H9 (cell line): Measurements from ENCODE around the gene TXNDC17. TPM values are rescaled to one million over a fixed set of nuclear protein-coding genes. Genes with fewer than 3 reads are reported as not detected.

Experiments
- DNase-seq: peaks from one replicate; pipeline ENCODE4 v3.0.0-alpha.2; 2017
- H2AFZ ChIP-seq: one replicate; pipeline ENCODE4 v1.6.1; 2013; ENCODE audit warnings: mild to moderate bottlenecking, low read length, control low read depth, moderate library complexity
- H2AK5ac ChIP-seq: 2 replicates; pipeline ENCODE4 v1.6.1; 2013; ENCODE audit warnings: low read length, control low read depth, mixed read lengths; ENCODE audit not compliant: insufficient read length
- H2BK120ac ChIP-seq: one replicate; pipeline ENCODE4 v1.6.1; 2013; ENCODE audit warnings: low read depth, mild to moderate bottlenecking, low read length, control low read depth, inconsistent platforms; ENCODE audit not compliant: poor library complexity, severe bottlenecking
- H2BK12ac ChIP-seq: 2 replicates; pipeline ENCODE4 v1.6.1; 2013; ENCODE audit warnings: low read length, control low read depth, mixed read lengths, low read depth; ENCODE audit not compliant: insufficient read length
- H2BK15ac ChIP-seq: 2 replicates; pipeline ENCODE4 v1.6.1; 2013; ENCODE audit warnings: low read depth, low read length, control low read depth
- H2BK20ac ChIP-seq: one replicate; pipeline ENCODE4 v1.6.1; 2013; ENCODE audit warnings: low read depth, mild to moderate bottlenecking, low read length, control low read depth, inconsistent platforms; ENCODE audit not compliant: poor library complexity, severe bottlenecking
- H2BK5ac ChIP-seq: 2 replicates; pipeline ENCODE4 v1.6.1; 2013; ENCODE audit warnings: low read length, control low read depth, mixed read lengths; ENCODE audit not compliant: insufficient read length
- H3K14ac ChIP-seq: 2 replicates; pipeline ENCODE4 v1.6.1; 2013; ENCODE audit warnings: low read length, control low read depth; ENCODE audit not compliant: insufficient read depth
- H3K18ac ChIP-seq: 2 replicates; pipeline ENCODE4 v1.6.1; 2013; ENCODE audit warnings: low read depth, mild to moderate bottlenecking, mixed read lengths, low read length, control low read depth; ENCODE audit not compliant: insufficient read length
- H3K23ac ChIP-seq: 2 replicates; pipeline ENCODE4 v1.6.1; 2013; ENCODE audit warnings: low read length, control low read depth, mixed read lengths, low read depth; ENCODE audit not compliant: insufficient read length
- H3K23me2 ChIP-seq: 2 replicates; pipeline ENCODE4 v1.6.1; 2013; ENCODE audit warnings: low read depth, mild to moderate bottlenecking, mixed read lengths, low read length, control low read depth; ENCODE audit not compliant: insufficient read length, poor library complexity, severe bottlenecking
- H3K27ac ChIP-seq: 2 replicates; pipeline ENCODE4 v1.5.1; 2013; ENCODE audit warnings: low read length, control low read depth, mixed read lengths, low read depth; ENCODE audit not compliant: insufficient read length
- H3K27me3 ChIP-seq: 2 replicates; pipeline ENCODE4 v1.6.1; 2013; ENCODE audit warnings: low read length, control low read depth, inconsistent platforms; ENCODE audit not compliant: insufficient read depth
- H3K4ac ChIP-seq: 2 replicates; pipeline ENCODE4 v1.6.1; 2013; ENCODE audit warnings: low read depth, mild to moderate bottlenecking, control low read depth, inconsistent platforms, low read length, moderate library complexity
- H3K4me1 ChIP-seq: 2 replicates; pipeline ENCODE4 v1.6.1; 2013; ENCODE audit warnings: low read length, control low read depth, inconsistent platforms; ENCODE audit not compliant: insufficient read depth
- H3K4me2 ChIP-seq: 2 replicates; pipeline ENCODE4 v1.6.1; 2013; ENCODE audit warnings: low read length, control low read depth, mixed read lengths; ENCODE audit not compliant: insufficient read length, insufficient read depth
- H3K56ac ChIP-seq: 2 replicates; pipeline ENCODE4 v1.6.1; 2013; ENCODE audit warnings: low read depth, mild to moderate bottlenecking, mixed read lengths, low read length, control low read depth; ENCODE audit not compliant: insufficient read length
- H3K79me1 ChIP-seq: 2 replicates; pipeline ENCODE4 v1.6.1; 2013; ENCODE audit warnings: low read depth, mild to moderate bottlenecking, moderate library complexity, low read length, control low read depth, inconsistent platforms; ENCODE audit not compliant: insufficient read depth, poor library complexity, severe bottlenecking
- H3K79me2 ChIP-seq: 2 replicates; pipeline ENCODE4 v1.6.1; 2013; ENCODE audit warnings: low read length, control low read depth, inconsistent platforms; ENCODE audit not compliant: insufficient read depth
- H3K9ac ChIP-seq: 2 replicates; pipeline ENCODE4 v1.6.1; 2013; ENCODE audit warnings: low read length, control low read depth, mixed read lengths; ENCODE audit not compliant: insufficient read length; ENCODE audit errors: extremely low read depth
- H3K9me3 ChIP-seq: one replicate; pipeline ENCODE4 v1.6.1; 2013; ENCODE audit warnings: low read depth, low read length, inconsistent platforms; ENCODE audit not compliant: control insufficient read depth
- H3T11ph ChIP-seq: one replicate; pipeline ENCODE4 v1.6.1; 2013; ENCODE audit warnings: mild to moderate bottlenecking, low read length, control low read depth, inconsistent platforms
- H4K20me1 ChIP-seq: one replicate; pipeline ENCODE4 v1.6.1; 2013; ENCODE audit not compliant: control insufficient read depth, insufficient read length, insufficient read depth
- H4K5ac ChIP-seq: 2 replicates; pipeline ENCODE4 v1.6.1; 2013; ENCODE audit warnings: low read depth, mild to moderate bottlenecking, mixed read lengths, low read length, control low read depth; ENCODE audit not compliant: insufficient read length
- H4K8ac ChIP-seq: replicated peaks from 2 replicates; pipeline ENCODE4 v1.6.1; 2013; ENCODE audit warnings: low read length, control low read depth, mixed read lengths, low read depth; ENCODE audit not compliant: insufficient read length
- H4K91ac ChIP-seq: 2 replicates; pipeline ENCODE4 v1.6.1; 2013; ENCODE audit warnings: low read depth, mild to moderate bottlenecking, moderate library complexity, mixed read lengths, low read length, control low read depth; ENCODE audit not compliant: insufficient read length
- H3K27ac Mint-ChIP-seq, 3 experiments: 2 replicates in 2 of 3; 3 replicates in 1 of 3; pipeline ENCODE4 v1.8.0; 2020 to 2021; ENCODE audit warnings: mixed read lengths in 3 of 3, mild to moderate bottlenecking in 1 of 3, moderate library complexity in 1 of 3
- H3K27me3 Mint-ChIP-seq: 2 replicates; pipeline ENCODE4 v1.8.0; 2021; ENCODE audit warnings: low read depth, mild to moderate bottlenecking, moderate library complexity, mixed read lengths
- H3K36me3 Mint-ChIP-seq, 3 experiments: 2 replicates in 2 of 3; 3 replicates in 1 of 3; pipeline ENCODE4 v1.8.0; 2020 to 2021; ENCODE audit warnings: low read depth in 3 of 3, mixed read lengths in 3 of 3; ENCODE audit not compliant: insufficient read depth in 1 of 3
- H3K4me1 Mint-ChIP-seq, 2 experiments: 2 replicates each; pipeline ENCODE4 v1.8.0; 2020; ENCODE audit warnings: mixed read lengths in 2 of 2
- H3K4me3 Mint-ChIP-seq, 2 experiments: 2 replicates in 1 of 2; 3 replicates in 1 of 2; pipeline ENCODE4 v1.8.0; 2020 to 2021; ENCODE audit warnings: mild to moderate bottlenecking in 2 of 2, mixed read lengths in 2 of 2, moderate library complexity in 1 of 2
- H3K9me3 Mint-ChIP-seq, 2 experiments: 2 replicates in 1 of 2; 3 replicates in 1 of 2; pipeline ENCODE4 v1.8.0; 2020; ENCODE audit warnings: mild to moderate bottlenecking in 2 of 2, mixed read lengths in 2 of 2, moderate library complexity in 1 of 2
- WGBS: extraction: QIAGEN DNeasy Blood & Tissue Kit; methylation state at CpG from one replicate; pipeline ENCODE4 v1.1.7; 2013; ENCODE audit warnings: missing lambda C conversion rate, low lambda C conversion rate, mixed read lengths; ENCODE audit not compliant: insufficient read length; ENCODE audit errors: extremely low coverage; 5-methylcytosine and 5-hydroxymethylcytosine counted together
- total RNA-seq: library from RNA; stranded (reverse); gene quantifications from 2 replicates; pipeline ENCODE4 v1.2.1, GENCODE V29; 2021
- TF ChIP-seq, protein P1 (sequence below): fragments of 200-600 bp; sonication (generic); conservative IDR thresholded peaks from 3 replicates; pipeline ENCODE4 v1.8.0; 2021; ENCODE audit warnings: antibody characterized with exemption, mild to moderate bottlenecking

Gene TXNDC17
- total RNA-seq, 1 experiment from 2014 or later: 170 TPM

DNA sequence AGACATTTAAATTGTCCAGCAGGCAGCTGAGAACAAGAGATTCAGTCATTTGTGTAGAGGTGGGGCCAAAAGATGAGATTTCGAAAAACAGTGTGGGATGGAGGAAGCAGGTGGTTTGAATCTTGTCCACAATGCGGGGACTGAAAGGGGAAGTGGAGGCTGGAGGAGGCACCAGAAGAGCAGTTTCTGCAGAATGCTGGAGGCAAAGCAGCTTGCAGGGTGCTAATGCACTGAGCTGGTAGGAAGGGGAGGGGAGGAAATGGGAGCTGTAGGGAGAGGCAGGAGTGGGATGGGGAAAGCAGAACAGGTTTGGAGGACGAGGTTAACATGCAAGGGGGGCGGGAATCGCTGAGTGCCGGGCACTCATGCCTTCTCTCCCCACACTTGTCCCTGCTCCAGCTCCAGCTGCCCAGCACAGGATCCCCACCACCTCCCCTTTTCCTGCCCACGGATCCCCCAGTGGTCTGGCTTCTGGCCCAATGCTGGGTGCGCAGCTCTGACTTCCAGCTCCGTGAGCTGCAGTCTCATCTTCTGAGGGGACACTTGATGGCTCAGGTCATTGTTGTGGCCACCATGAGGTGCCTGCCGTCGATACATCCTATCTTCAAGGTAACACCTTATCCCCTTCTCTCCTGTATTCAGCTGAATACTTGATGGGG lies 20.1 kb downstream of the TXNDC17 start:
- H3K27me3 Mint-ChIP-seq: peaks cover 78% of the 10 kb centered on the region
- H2AFZ ChIP-seq: no peak overlapping the region
- H3K36me3 Mint-ChIP-seq: peaks cover 0 to 1% (median 0%) of the 10 kb centered on the region in 3 experiments; a peak in 1 of 7 replicates
- H3K27ac Mint-ChIP-seq: no peak overlapping the region; a peak in 1 of 7 replicates
- TF ChIP-seq, protein P1, sequence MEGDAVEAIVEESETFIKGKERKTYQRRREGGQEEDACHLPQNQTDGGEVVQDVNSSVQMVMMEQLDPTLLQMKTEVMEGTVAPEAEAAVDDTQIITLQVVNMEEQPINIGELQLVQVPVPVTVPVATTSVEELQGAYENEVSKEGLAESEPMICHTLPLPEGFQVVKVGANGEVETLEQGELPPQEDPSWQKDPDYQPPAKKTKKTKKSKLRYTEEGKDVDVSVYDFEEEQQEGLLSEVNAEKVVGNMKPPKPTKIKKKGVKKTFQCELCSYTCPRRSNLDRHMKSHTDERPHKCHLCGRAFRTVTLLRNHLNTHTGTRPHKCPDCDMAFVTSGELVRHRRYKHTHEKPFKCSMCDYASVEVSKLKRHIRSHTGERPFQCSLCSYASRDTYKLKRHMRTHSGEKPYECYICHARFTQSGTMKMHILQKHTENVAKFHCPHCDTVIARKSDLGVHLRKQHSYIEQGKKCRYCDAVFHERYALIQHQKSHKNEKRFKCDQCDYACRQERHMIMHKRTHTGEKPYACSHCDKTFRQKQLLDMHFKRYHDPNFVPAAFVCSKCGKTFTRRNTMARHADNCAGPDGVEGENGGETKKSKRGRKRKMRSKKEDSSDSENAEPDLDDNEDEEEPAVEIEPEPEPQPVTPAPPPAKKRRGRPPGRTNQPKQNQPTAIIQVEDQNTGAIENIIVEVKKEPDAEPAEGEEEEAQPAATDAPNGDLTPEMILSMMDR: no peak
- H4K20me1 ChIP-seq: no peaks in the 10 kb centered on the region
- no peak overlapping the region for H2BK120ac ChIP-seq
- no peaks in the 10 kb centered on the region for H3K79me1 ChIP-seq
- H3K9me3 ChIP-seq: no peaks in the 10 kb centered on the region
- H3K56ac ChIP-seq: no peak overlapping the region
- H2AK5ac ChIP-seq: no peak overlapping the region
- no peak overlapping the region for H2BK15ac ChIP-seq
- peaks cover 5% of the 10 kb centered on the region; the same call in 1 of the 2 replicates for H3K27me3 ChIP-seq
- WGBS: no CpG with 5 or more reads among the region's 11 CpGs
- no peak overlapping the region for H2BK12ac ChIP-seq
- no peak overlapping the region for H3K18ac ChIP-seq
- no peaks in the 10 kb centered on the region; a peak in 2 of 5 replicates for H3K9me3 Mint-ChIP-seq
- H3K4me2 ChIP-seq: no peak overlapping the region
- H3K27ac ChIP-seq: no peak overlapping the region
- H3K23me2 ChIP-seq: no peaks in the 10 kb centered on the region
- no peak overlapping the region for H4K91ac ChIP-seq
- H3K4ac ChIP-seq: no peak overlapping the region
- no peak overlapping the region for H3K14ac ChIP-seq
- peak; percentile 24 for DNase-seq
- H4K5ac ChIP-seq: no peak overlapping the region
- no peaks in the 10 kb centered on the region for H3K79me2 ChIP-seq
- no peak overlapping the region for H3T11ph ChIP-seq
- H4K8ac ChIP-seq: no peak overlapping the region
- H3K23ac ChIP-seq: no peak overlapping the region
- H3K9ac ChIP-seq: no peak overlapping the region
- no peaks in the 10 kb centered on the region for H3K4me1 ChIP-seq
- peaks cover 7 to 9% of the 10 kb centered on the region in 2 experiments for H3K4me1 Mint-ChIP-seq
- H2BK5ac ChIP-seq: no peak overlapping the region
- no peak overlapping the region for H3K4me3 Mint-ChIP-seq
- H2BK20ac ChIP-seq: no peak overlapping the region
